Stomach (tissue), 9 donors: ENCODE measurements around the gene PGRMC2. TPM values are rescaled to one million over a fixed set of nuclear protein-coding genes. Genes with fewer than 3 reads are reported as not detected.

Experiments used
- DNase-seq, 2 donors: peaks; one replicate each; pipeline versions ENCODE4 v3.0.0 to v3.0.0-alpha.2; 2013 to 2019
- H3K27ac ChIP-seq, 5 donors: fragments of 200-600 bp in 4 of 5; sonication (generic) in 4 of 5; one replicate each; pipeline ENCODE4 v1.5.1; 2013 to 2019; ENCODE audit warnings: mild to moderate bottlenecking in 1 of 5, moderate library complexity in 1 of 5
- H3K27me3 ChIP-seq, 3 donors: fragments of 200-600 bp; sonication (generic); one replicate each; pipeline ENCODE4 v1.5.1; 2017 to 2019; ENCODE audit warnings: mixed run types in 1 of 3
- H3K36me3 ChIP-seq, 4 donors: fragments of 200-600 bp; sonication (generic); 1 replicate in 3 of 4; 2 replicates in 1 of 4; pipeline ENCODE4 v1.5.1; 2016 to 2019
- H3K4me1 ChIP-seq, 4 donors: fragments of 200-600 bp; sonication (generic); one replicate each; pipeline ENCODE4 v1.5.1; 2016 to 2019
- H3K4me3 ChIP-seq, 4 donors: fragments of 200-600 bp; sonication (generic) in 3 of 4; one replicate each; pipeline ENCODE4 v1.5.1; 2016 to 2019; ENCODE audit warnings: mild to moderate bottlenecking in 1 of 4
- H3K9me3 ChIP-seq, 4 donors: fragments of 200-600 bp; sonication (generic); one replicate each; pipeline ENCODE4 v1.5.1; 2016 to 2019
- EP300 ChIP-seq: sonication (generic); formaldehyde crosslinking; IDR thresholded peaks from one replicate; pipeline ENCODE4 v1.6.1; 2017; ENCODE audit warnings: antibody characterized with exemption
- POLR2A ChIP-seq, 4 donors: fragments of 450-650 bp; IDR thresholded peaks; one replicate each; pipeline ENCODE4 v1.6.1; 2016; ENCODE audit warnings: antibody characterized with exemption in 4 of 4, control low read depth in 2 of 4, mild to moderate bottlenecking in 1 of 4, moderate library complexity in 1 of 4
- POLR2AphosphoS5 ChIP-seq, 3 donors: sonication (generic); formaldehyde crosslinking; IDR thresholded peaks; one replicate each; pipeline ENCODE4 v1.6.1; 2016; ENCODE audit warnings: antibody characterized with exemption in 3 of 3
- WGBS, 5 donors: extraction: QIAGEN DNeasy Blood & Tissue Kit in 3 of 5; methylation state at CpG; one replicate each; pipeline versions ENCODE4 v1.1.5 to v1.1.7; 2013 to 2018; 5-methylcytosine and 5-hydroxymethylcytosine counted together
- intact Hi-C: fragments of 100-400 bp; cut with DNase I; formaldehyde crosslinking; loops from one replicate; pipeline ENCODE4 v1.15.1; 2023; ENCODE audit warnings: low total_unique reads
- polyA plus RNA-seq, 3 donors: library from polyadenylated mRNA; stranded (reverse); fragments of 200-250 nt; gene quantifications; one replicate each; pipeline ENCODE4 v1.2.3, GENCODE V29; 2013
- total RNA-seq, 5 donors: library from RNA; depleted of rRNA; stranded (reverse); fragments of >200 nt; gene quantifications; one replicate each; pipeline versions ENCODE4 v1.1.0 to v1.2.3, GENCODE V29; 2014 to 2016
- TF ChIP-seq, protein P1 (sequence below), 7 experiments: fragments of 450-650 bp in 4 of 7; fragments of 200-600 bp in 3 of 7; sonication (generic) in 3 of 7; IDR thresholded peaks; one replicate each; pipeline ENCODE4 v1.5.1; 2016 to 2019; ENCODE audit warnings: antibody characterized with exemption in 7 of 7, control low read depth in 2 of 7, mild to moderate bottlenecking in 1 of 7
- donor health status: healthy with polysubstance abuse.
- donor health status: Bipolar disorder and iron deficiency.
- donor health status: healthy.

Gene PGRMC2
- total and polyA plus RNA-seq, 8 donors, result 7.2 to 101 (median 38.6) TPM

DNA sequence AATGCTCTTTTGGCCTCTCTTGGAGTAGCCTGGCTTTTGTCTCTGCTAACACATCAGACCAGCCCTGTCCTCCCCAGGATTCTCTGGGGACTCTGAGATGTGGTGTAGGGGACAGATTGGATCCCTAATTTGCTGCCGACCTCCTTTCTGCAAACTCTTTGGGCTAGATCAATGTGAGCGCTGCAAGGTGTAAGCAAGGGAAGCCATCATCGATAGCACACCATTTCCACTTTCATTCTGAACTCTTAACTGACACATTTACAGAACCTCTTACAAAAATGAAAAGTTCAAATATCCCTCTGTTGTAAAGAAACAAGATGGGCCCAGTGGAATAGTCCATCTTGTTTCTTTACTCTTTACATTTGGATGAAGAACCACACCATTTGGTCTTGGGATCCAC, 46.6 kb downstream of the PGRMC2 start:
- DNase-seq, result no peak
- 91 to 98% (median 97%) methylated on average over 3 of the region's 3 CpGs for WGBS, 5 donors
- intact Hi-C loops, result no loop called here
- H3K27ac ChIP-seq, result no peak overlapping the region
- no peak for TF ChIP-seq EP300
- no peak for TF ChIP-seq POLR2AphosphoS5 (IDR thresholded peaks at IDR 0.05)
- TF ChIP-seq, protein P1, sequence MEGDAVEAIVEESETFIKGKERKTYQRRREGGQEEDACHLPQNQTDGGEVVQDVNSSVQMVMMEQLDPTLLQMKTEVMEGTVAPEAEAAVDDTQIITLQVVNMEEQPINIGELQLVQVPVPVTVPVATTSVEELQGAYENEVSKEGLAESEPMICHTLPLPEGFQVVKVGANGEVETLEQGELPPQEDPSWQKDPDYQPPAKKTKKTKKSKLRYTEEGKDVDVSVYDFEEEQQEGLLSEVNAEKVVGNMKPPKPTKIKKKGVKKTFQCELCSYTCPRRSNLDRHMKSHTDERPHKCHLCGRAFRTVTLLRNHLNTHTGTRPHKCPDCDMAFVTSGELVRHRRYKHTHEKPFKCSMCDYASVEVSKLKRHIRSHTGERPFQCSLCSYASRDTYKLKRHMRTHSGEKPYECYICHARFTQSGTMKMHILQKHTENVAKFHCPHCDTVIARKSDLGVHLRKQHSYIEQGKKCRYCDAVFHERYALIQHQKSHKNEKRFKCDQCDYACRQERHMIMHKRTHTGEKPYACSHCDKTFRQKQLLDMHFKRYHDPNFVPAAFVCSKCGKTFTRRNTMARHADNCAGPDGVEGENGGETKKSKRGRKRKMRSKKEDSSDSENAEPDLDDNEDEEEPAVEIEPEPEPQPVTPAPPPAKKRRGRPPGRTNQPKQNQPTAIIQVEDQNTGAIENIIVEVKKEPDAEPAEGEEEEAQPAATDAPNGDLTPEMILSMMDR (IDR thresholded peaks at IDR 0.05), result no peak
- TF ChIP-seq POLR2A (IDR thresholded peaks at IDR 0.05), result no peak
- H3K4me1 ChIP-seq, result no peaks in the 10 kb centered on the region
- no peak overlapping the region for H3K4me3 ChIP-seq
- H3K27me3 ChIP-seq, result no peaks in the 10 kb centered on the region
- no peaks in the 10 kb centered on the region for H3K9me3 ChIP-seq
- no peaks in the 10 kb centered on the region for H3K36me3 ChIP-seq

DNA sequence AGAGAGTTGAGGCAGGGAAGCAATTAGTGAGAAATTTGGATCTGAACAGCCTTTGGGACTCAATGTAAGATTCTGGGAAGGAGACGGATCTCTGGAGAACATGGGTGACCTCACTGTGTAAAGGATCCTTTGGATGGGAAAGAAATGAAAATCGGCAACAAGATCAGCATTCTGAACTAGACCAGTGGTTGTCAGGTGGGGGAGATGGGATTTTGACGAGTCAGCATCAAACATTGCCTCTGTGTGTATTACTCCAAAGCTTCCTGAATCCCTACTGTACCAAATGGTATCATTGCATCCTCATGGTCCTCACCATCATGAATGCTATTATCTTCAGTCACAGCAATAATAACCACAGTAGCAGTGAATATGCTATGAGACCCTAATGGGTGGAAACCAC, 52.8 kb downstream of the PGRMC2 start:
- no peaks in the 10 kb centered on the region for H3K27me3 ChIP-seq
- DNase-seq, result no peak
- H3K27ac ChIP-seq, result no peak overlapping the region
- no peaks in the 10 kb centered on the region for H3K36me3 ChIP-seq
- H3K4me1 ChIP-seq, result no peaks in the 10 kb centered on the region
- H3K9me3 ChIP-seq, result no peaks in the 10 kb centered on the region
- intact Hi-C loops, result no loop called here
- no peak overlapping the region for H3K4me3 ChIP-seq
- no peak for TF ChIP-seq POLR2A (IDR thresholded peaks at IDR 0.05)
- no peak for TF ChIP-seq EP300
- no peak for TF ChIP-seq POLR2AphosphoS5 (IDR thresholded peaks at IDR 0.05)
- TF ChIP-seq, protein P1 (IDR thresholded peaks at IDR 0.05), result no peak
- 87 to 97% (median 94%) methylated on average over 3 of the region's 3 CpGs for WGBS, 5 donors

DNA sequence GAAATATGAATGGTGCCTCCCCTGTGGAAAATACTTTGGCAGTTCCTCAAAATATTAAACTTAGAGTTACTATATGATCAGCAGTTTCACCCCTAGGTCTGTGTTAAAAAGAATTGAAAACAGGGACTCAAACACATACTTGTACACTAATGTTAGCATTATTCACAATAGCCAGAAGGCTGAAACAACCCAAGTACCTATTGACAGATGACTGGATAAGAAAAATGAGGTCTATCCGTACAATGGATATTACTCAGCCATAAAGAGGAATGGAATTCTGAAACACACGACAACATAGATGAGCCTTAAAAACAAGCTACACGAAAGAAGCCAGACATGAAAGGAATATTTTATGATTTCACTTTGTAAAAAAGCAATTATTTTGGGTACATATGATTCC, 54.9 kb downstream of the PGRMC2 start:
- 76 to 92% (median 91%) methylated on average over 3 of the region's 3 CpGs for WGBS, 5 donors
- intact Hi-C loops, result no loop called here

DNA sequence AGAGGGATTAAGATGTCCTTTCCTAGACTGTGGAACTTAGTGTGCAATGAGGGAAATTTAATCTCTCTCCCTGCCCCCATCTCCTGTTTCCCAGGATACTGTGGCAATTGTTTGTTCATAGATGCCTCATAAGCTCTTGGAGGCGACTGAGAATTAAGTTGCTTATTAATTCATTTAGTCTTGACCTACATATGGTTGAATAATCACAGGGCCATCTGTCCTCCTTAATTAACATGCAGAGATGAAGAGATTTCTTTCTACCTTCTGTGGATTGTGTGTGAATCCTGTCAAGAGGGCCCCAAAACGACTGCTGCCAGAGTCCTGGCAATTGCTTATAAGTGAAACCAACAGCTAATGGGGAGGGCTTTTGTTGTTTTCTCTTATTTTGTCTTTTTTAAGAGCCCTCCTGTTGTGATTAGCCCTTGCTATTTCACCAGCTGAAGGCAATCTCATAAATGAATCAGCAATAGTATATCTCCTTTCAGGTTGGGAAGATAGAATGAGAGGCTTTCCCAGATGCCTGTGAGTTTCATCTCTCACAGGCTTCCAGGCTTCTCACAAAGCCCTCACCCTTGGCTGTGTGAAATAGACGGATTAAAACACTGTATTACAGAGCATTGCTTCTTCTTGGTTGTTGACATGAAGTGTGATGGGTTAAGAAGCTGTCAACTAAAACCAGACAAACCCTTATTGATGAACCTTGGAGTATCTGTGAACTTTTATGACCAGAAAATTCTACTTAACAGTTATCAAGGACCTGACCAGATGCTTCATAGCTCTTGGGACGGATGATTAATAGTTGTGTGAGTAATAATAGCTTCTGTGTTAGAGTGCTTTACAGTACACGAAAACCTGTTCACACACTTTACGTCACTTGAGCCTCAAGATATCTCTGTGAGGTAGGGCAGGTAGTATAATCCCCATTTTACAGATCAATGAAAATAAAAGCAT, 58.5 kb downstream of the PGRMC2 start:
- Histone ChIP-seq H3K27me3 (no peaks in the 10 kb centered on the region), H3K27ac (no peak overlapping the region), H3K9me3 (no peaks in the 10 kb centered on the region), H3K4me1 (no peaks in the 10 kb centered on the region), H3K36me3 (no peaks in the 10 kb centered on the region), H3K4me3 (no peak overlapping the region)
- TF ChIP-seq, protein P1 (IDR thresholded peaks at IDR 0.05), result no peak
- TF ChIP-seq EP300, result no peak
- no peak for TF ChIP-seq POLR2AphosphoS5 (IDR thresholded peaks at IDR 0.05)
- TF ChIP-seq POLR2A (IDR thresholded peaks at IDR 0.05), result no peak
- DNase-seq, result peak in 1 of 2 donors; percentile 19
- WGBS, 5 donors, result 59 to 67% (median 63%) methylated on average over 6 of the region's 6 CpGs
- intact Hi-C loops, result no loop called here

More for the DNA sequence above, 54.9 kb downstream of the PGRMC2 start:
- Histone ChIP-seq H3K4me3 (no peak overlapping the region), H3K9me3 (no peaks in the 10 kb centered on the region), H3K4me1 (no peaks in the 10 kb centered on the region), H3K27me3 (no peaks in the 10 kb centered on the region), H3K27ac (no peak overlapping the region), H3K36me3 (no peaks in the 10 kb centered on the region)
- TF ChIP-seq, protein P1 (IDR thresholded peaks at IDR 0.05), result no peak
- TF ChIP-seq POLR2AphosphoS5 (IDR thresholded peaks at IDR 0.05), result no peak
- TF ChIP-seq POLR2A (IDR thresholded peaks at IDR 0.05), result no peak
- TF ChIP-seq EP300, result no peak
- DNase-seq, result no peak
